KG1 (cell line): Measurements from ENCODE around the gene KCNH8.

Experiments
- DNase-seq: peaks from one replicate; lab custom pipeline; 2025; lab: John Stamatoyannopoulos, UW

The KCNH8 gene

DNA sequence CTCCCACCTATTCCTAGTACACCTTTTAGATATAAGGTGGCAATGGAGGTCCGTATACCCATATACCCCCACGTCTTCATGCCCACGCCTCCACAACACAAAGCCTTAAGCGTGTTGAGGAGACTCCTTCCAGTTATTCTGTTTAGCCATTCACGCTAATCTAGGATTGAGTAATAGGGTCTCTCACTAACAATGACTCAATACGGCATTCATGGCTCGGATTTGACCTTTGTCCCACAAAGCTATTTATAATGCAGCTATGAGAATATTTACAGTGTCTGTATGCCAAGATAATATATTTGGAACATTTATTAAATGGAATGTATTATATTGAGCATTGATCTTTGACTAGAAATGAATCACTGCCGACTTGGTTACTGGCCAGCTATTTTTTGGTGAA is 215.8 kb downstream of the KCNH8 start:
- no peak for DNase-seq

DNA sequence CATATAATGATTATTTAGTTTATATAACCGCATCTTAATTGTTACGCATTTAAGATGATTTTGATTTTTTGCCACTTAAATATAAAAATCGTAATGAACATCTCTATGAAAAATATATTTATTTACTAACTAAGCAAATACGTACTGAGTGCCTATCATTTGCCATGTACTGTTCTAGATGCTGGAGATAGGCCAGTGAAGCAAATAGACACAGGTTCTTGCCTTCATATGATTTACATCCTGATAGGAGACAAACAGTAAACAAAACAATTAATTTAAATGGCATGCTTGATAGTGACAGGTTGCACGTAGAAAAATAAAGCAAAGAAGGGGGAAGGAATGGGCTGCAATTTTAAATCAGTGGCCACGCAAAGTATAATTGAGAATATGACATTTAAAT is 217.2 kb downstream of the KCNH8 start:
- DNase-seq: no peak

DNA sequence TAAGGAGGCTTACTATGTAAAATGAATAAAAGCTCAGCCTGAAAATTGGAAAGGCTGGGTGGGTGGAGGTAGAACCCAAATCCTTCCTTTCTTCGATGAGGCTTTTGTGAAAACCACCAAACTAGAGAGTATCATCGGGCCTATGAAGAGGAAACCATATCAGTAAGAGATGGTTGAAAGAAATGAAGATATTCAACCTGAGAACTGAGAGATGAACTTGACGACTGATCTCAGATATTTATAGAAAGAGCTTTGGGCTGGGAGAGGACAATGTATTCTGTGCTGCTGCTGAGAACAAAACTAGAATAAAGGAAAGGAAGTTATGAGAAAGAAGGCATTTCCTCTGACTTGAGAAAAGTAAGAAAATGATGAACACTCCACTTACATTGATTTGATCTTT is 236.6 kb downstream of the KCNH8 start:
- no peak for DNase-seq

DNA sequence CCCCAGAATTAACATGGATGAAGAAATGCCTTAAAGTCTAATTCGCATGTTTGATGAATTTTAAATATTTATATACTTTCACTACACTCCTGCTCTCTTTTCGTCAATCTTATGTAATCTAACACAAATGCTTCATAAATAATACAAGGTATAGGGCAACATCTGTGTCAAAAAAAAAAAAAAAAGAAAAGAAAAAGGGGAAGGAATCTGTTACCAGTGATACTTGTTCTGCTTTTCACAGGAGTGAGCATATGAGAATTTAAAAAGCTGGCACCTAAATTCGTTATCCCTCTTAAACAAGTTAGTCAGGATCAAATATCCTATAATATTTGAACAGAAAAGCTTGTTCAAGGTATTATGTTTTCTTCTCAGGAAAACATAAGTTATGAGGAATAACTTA is 243.8 kb downstream of the KCNH8 start:
- DNase-seq: no peak

DNA sequence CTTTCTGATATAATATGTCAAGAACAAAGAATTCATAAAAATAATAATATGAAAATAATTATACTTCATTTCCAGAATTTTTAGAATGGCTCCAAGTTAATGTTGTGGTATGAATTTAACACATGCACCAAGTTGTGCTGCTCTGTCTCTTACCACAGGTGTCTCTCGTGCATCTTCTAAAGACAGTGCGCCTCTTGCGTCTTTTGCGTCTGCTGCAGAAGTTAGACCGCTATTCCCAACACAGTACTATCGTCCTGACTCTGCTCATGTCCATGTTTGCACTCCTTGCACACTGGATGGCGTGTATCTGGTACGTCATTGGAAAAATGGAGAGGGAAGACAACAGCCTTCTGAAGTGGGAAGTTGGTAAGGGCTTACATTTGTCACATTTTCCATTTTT is 246.6 kb downstream of the KCNH8 start:
- no peak for DNase-seq

DNA sequence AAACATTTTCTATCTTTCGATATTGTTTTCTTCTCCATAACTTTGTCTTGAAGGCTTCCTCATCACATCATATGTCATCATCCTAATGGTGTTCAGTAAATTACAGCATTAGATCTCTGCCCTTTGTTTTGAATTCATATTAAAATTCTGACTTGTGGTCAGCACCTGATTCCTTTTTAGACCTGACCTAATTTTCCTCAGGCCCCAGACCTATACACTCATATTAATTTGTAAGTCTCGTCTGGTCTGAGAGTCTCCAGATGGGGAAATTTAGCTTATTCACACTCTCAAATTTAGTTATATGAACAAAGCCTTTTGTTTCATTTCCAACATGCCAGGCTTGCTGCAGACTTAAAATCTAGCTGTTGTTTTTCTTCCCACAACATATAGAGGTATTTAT is 248.4 kb downstream of the KCNH8 start:
- no peak for DNase-seq

DNA sequence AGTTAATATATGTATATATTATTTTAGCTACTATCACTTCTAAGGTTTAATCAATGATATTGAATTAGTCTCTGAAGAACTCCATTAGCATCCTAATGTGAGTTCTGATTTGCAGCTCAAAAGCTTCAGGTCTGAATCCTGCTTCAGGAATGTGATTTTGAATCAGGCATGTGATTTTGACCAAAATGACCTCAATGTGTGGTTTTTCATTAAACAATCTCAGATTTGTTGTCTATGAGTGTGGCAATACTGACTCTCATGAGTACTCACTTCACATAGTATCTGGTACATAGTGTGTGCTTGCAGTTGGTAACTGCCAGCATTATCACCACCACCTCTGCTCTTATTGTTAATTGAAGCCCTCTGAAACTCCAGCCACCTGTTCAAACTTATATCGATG is 251.0 kb downstream of the KCNH8 start:
- DNase-seq: no peak

DNA sequence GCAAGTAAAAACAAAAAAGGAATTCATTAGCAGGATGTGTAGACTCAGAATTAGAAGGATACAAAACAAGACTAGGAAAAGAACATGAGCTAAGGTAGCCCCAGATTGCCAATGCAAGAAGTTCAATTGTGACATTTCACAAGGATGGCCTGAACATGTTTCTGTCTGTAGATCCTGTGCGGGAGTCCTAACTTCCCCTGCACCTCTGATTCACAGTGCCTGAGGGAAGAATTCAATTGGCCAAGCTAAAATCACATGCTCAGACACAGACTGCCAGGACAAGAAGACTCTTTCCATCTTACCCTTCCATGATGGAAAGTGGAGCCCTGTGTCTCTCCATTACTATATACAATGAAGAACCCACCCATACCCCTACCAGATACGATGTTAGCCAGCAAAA is 251.5 kb downstream of the KCNH8 start:
- no peak for DNase-seq

DNA sequence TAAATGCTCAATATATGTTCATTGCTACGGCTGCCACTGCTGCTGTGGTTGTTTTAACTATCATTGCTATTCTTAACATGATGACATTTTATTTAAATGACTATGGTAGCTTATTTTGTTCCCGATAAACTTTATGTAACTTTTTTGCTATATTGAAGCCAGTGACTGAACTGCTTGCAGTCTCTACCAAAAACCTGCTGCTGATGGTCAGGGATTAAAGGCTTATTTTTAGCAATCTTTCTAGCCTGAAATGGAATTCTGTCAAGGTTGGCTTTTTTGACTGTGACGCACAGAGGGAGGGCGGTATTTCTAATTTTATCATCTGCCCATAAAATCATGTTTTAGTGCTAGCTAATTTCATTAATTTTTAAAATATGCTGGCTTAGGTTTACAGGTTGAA is 271.8 kb downstream of the KCNH8 start:
- no peak for DNase-seq

DNA sequence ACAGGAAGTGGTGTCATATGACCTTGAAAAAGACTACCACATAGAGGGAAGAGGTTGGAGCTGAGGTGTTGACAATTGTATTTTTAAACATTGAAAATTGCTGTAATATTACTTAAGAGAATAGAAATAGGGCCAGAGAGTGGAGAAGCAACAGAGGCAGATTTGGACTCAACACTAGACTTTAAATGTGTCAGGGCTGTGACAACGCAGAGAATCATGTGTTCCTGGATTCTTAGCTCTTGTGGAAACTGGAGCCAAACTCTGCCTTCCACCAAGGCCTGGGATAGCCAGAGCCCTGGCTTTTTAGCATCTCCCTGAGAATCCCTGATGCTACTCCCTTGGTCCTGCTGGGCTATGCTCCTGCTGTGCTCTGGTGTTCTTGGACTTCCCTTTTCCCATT is 277.5 kb downstream of the KCNH8 start:
- no peak for DNase-seq

DNA sequence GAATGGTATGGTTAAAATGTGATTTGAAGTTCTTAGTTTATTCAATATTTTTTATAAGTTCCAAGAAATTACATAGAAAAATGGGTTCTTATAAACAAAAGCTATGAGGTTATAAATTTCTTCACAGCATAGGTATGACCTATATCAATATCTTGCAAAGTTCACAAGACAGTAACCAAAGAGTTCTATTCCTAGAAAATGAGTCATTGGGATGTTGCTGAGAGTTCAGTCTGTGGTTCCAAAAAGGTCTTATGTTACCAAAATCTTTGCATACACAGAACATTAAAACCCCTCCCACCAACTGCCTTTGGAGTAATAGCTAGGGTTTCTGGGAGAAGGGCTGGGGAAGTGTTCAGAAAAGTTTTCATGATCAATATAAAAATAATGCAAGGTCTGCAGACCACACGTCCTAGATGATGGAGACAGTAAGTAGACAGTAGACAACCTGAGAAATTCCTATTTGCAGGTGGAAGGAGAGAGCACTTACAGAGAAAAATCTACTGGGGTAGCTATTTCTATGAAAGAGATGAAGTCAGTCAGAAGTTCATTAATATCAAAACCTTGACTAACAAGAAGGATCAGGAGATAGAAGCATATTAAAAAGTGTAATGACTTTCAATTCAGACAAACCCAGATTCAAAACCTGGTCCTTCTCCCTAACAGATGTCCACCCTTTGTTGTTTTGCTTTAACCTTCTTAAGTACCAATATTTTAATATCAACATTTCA is 279.3 kb downstream of the KCNH8 start:
- DNase-seq: no peak

DNA sequence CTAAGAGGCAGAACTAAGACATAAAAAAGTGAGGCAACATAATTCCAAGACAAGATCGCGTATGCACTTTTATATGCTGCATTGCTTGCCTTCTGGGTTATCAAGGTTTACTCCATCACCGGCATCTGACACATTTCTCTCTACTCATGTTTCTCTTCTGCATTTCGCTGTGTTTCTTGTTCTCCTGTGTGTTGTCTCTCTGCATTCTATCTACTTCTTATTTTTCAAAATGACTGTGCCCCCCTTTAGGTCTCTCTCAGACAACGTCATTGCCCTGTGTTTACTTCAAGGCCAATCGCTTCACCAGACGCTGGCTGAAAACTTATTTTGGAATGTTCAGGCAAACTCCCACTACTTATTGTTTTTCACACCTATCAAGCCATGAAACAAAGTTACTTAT is 280.4 kb downstream of the KCNH8 start:
- no peak for DNase-seq

DNA sequence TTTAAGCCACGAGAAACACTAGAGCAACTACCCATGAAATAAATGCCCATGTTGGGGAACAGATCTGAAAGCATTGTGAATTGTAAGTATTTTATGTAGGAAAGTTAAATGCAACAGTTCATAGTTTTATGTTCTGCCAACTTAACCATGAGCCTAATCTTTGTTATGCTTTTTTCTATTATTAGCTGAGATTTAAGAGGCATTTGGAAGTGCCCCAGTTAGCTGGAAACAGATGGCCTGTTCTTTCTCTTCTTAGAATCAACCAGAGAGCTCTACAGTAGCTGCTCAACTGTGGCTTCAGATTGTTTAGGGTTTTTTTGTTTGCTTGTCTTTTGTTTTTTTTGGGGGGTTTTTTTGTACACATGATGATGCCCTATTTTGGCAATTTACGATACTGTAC is 284.4 kb downstream of the KCNH8 start:
- DNase-seq: no peak

DNA sequence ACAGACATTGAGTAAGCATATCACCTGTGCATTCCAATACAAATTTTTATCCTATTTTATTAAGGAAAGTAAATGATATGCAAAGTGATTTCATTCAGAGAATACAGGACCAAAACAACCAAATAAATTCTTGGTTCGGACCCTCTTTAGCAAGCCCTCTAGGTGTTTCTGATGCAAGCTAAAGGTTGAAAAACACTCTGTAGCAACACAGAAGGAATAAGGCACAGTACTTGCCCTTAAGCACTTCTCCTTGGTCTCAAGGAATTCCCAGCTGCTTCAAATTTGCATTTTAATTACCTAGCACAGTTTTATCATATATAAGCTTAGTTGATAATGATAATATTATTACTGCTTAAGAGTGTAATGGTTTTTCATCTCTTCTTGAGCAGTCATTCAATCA is 288.4 kb downstream of the KCNH8 start:
- DNase-seq: no peak

DNA sequence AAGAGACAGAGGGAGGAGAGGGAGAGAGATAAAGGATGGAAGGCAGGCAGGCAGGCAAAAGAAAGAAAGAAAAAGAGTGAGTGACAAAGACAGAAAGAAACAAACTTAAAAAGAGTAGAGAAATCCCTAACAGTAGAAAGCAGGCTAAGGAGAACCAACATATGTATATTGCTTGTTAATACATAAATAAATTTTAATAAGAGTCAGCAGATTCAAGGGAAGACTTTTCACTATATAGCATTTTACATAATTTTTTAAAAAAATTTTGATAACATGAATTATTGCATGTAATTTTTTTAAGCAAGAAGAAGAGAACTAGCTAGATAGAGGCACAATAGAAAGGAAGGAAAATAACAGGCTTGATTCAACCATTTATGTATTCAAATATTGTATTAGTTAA is 291.6 kb downstream of the KCNH8 start:
- no peak for DNase-seq

DNA sequence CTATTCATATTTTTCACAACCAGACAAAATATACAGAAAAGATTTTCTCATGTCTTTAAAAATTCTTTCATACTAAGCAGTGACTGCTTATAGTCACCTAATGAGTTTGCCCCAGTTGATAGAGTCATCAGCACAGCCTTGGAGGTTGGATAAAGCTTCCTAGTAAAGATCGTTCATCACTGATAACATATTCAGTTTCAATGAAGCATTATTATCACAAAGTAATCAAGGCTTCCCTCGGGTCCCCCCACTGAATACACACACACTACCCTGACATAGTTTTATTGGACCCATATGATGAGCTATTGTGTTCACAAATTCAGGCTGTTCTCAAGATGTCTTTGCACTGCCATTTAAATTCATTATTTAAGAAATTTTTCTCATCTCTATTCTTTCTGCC is 297.8 kb downstream of the KCNH8 start:
- no peak for DNase-seq

DNA sequence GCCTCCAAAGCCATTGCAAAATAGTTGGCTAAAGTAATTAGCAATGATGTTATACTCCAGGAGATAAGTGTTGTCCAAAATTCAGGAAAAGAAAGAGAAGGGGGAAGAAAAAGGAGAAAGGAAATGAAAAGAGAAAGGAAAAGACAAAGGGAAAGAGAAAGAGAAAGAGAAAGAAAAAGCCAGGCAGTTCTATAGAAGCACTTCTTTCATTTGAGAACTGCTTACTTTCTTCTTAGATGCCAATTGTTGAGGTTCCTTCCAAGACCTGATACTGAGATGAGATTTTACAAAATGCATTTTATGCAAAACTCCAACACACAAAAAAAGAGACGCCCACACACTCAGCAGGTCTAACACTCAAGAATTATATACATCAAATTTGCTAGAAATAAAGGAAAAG is 298.4 kb downstream of the KCNH8 start:
- no peak for DNase-seq

DNA sequence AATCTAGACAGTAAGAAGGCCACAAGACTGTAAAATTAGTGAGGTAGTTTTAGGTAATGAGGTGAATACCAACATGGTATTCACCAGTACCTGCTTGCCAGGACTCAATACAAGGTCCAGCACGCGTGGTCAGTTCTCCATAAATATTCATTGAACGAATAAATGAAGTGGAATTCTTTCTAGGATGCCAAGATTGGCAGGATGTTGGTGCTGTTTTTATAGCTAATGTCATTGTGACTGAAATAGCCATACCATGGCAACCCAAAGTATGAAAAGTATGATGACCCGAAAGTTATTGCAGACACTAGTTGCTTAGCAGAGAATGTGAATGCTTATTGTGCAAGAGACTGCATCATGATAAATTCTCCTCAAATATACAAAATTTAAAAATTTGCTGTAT is 307.2 kb downstream of the KCNH8 start:
- DNase-seq: no peak

DNA sequence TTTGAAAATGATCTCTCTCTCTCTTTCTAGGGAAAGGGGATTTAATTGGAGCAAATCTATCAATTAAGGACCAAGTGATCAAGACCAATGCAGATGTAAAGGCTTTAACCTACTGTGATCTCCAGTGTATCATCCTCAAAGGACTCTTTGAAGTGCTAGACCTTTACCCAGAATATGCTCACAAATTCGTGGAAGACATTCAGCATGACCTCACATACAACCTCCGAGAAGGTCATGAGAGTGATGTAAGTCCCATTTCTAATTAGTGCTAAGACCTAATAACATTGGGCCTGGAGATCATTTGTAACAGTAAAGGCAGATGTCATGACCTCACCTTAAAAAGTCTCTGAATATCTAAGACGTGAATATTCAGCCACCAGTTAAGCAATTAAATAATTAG is 308.4 kb downstream of the KCNH8 start:
- no peak for DNase-seq

DNA sequence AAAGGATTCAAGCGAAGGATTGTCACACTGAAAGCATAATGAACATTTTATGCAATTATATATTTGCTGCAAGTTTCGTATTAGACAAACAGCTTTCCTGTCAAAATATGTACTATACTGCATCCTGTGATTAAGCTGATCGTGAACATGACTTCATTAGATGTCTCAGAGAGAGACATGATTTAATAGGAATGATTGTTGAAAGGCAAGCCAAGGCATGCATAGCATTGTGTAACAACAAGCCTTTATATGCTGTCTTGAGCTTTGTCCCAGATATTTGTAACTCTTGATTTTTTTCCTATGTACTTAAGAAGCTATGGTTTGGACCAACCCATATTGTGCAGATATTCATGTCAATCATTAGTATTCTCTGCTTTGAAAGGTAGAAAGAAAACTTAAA is 309.1 kb downstream of the KCNH8 start:
- no peak for DNase-seq

DNA sequence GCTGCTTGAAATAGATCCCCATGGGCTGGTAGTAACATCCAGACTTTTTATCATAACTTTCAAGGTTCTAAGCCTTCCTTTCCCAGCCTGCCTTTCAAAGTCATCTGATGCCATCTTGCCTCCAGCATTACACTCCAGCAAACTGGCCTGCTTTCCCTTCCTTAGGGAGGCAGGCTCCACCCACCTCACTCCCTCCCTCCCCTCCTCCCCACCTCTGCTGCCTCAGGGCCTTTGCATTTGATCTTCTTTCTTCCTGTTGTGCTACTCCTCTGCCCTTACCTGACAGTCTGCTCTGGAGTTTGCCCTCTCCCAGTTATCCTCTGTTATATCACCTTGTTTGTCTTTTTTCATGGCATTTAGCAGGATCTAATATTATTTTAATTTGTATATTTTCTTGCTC is 319.5 kb downstream of the KCNH8 start:
- DNase-seq: no peak

DNA sequence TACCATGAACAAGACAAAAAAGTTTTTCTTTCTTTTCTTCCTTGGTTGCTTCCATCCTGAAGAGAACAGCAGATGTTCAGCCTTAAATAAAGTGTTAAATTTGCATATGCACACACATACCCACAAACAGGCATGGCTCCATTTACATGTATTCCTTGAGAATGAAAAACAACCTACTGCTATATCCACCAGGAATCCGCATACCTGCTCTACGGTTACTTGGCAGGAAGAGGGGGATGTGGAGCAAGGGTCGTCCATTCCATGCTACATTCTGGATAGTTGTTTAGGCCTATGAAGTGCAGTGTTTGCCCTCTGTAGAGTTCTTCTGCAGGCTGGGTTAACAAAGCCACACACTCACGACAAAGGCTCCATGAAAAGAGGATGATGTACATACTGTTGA is 322.8 kb downstream of the KCNH8 start:
- no peak for DNase-seq

DNA sequence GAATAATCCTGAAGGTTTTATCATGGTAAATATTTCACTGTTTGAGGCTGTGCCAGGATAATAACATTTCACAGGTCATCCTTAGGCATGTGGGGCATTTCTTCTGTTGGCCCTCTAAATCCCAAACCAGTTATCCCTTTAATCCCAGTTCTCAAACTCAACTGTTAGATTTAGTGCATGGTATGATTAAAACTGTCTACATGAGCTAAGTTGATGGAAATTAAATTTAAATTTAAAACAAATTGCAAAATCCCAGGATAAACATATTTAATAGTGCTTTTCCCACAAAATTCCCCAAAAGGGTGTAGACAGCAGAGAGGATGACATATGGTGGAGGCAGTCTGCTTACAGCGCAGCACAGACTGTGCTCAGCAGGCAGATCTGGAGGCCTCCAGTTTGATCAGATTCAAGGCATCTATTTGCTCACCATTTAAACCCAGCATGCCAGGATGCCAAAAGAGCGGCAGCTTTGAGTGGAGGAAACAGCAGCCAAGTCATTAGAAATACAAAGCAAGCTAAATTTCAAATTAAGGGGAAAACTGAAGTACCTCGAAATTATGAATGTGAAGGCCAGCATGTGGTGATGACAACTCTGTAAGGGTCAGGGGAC is 325.8 kb downstream of the KCNH8 start:
- DNase-seq: no peak

DNA sequence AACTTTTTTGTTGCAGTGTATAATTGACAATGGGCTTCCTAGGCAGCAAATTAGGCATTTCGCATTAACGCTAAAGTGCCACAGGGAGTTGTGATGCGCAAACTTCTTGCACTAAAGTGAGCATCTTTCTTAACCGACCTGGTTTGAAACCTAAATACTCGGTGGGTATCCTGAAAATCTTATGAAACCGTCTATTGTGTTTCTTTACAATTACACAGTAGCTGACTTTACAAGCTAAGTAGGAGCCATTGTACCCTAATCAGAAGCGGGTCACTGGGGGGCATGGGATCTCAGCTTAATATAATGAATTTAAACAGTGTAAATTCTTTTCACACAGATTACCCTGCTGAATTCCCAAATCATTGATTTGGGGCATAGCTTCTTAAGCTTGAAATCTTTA is 328.0 kb downstream of the KCNH8 start:
- no peak for DNase-seq
